ENCODE measurements around the gene PPM1E.

Gene PPM1E

GRCh38 chr17:58980706-58981481 is 225.2 kb downstream of the PPM1E start:
- no peak for TF ChIP-seq CTCF (IDR thresholded peaks at IDR 0.05; ENCODE audit: control extremely low read depth, extremely low read depth, low read depth, missing control alignments)
- DNase-seq (ENCODE audit: extremely low spot score): no peak
- CTCF ChIA-PET: interaction anchor here (1.1 to 1.7 kb wide), 4 partner anchors 11 to 462 kb away, joined by 3 to 7 read pairs (median 4); no protein-coding TSS in a partner anchor
- POLR2A ChIA-PET: interaction anchor here (0.5 kb wide), 1 partner anchor 349 kb away, joined by 5 read pairs; no protein-coding TSS in a partner anchor

GRCh38 chr17:58982626-58983025 is 227.0 kb downstream of the PPM1E start:
- CTCF ChIA-PET: interaction anchor here (1.0 kb wide), 1 partner anchor 283 kb away, joined by 3 read pairs; no protein-coding TSS in a partner anchor

GRCh38 chr17:58985367-58985766 is 229.7 kb downstream of the PPM1E start:
- CTCF ChIA-PET: no interaction called here
- POLR2A ChIA-PET: no interaction called here
- DNase-seq (ENCODE audit: extremely low spot score): no peak
- no peak for TF ChIP-seq CTCF (IDR thresholded peaks at IDR 0.05; ENCODE audit: control extremely low read depth, extremely low read depth, low read depth, missing control alignments)

More at GRCh38 chr17:58982626-58983025, 227.0 kb downstream of the PPM1E start:
- TF ChIP-seq CTCF (IDR thresholded peaks at IDR 0.05; ENCODE audit: control extremely low read depth, extremely low read depth, low read depth, missing control alignments): no peak
- no peak for DNase-seq (ENCODE audit: extremely low spot score)
- POLR2A ChIA-PET: no interaction called here

- ChIA-PET POLR2A (no interaction called here), CTCF (no interaction called here)
- TF ChIP-seq CTCF (IDR thresholded peaks at IDR 0.05; ENCODE audit: control extremely low read depth, extremely low read depth, low read depth, missing control alignments): no peak
- DNase-seq (ENCODE audit: extremely low spot score): no peak
Measured at GRCh38 chr17:58985971-58986370, 230.3 kb downstream of the PPM1E start.

- TF ChIP-seq CTCF (IDR thresholded peaks at IDR 0.05; ENCODE audit: control extremely low read depth, extremely low read depth, low read depth, missing control alignments): no peak
- DNase-seq (ENCODE audit: extremely low spot score): no peak
- ChIA-PET CTCF (interaction anchor here (0.6 to 1.7 kb wide), 5 partner anchors 10 to 458 kb away, joined by 3 to 5 read pairs (median 4); no protein-coding TSS in a partner anchor), POLR2A (no interaction called here)
Measured at GRCh38 chr17:58989629-58990028, 234.0 kb downstream of the PPM1E start.

GRCh38 chr17:58991718-58992331 is 236.2 kb downstream of the PPM1E start:
- DNase-seq (ENCODE audit: extremely low spot score): peak; percentile 44
- ChIA-PET POLR2A (interaction anchor here (1.0 to 1.7 kb wide), 2 partner anchors 333 to 361 kb away, joined by 3 to 6 read pairs; no protein-coding TSS in a partner anchor), CTCF (interaction anchor here (0.8 to 2.6 kb wide), 6 partner anchors 11 to 414 kb away, joined by 3 to 9 read pairs (median 3); no protein-coding TSS in a partner anchor)
- no peak for TF ChIP-seq CTCF (IDR thresholded peaks at IDR 0.05; ENCODE audit: control extremely low read depth, extremely low read depth, low read depth, missing control alignments)

Measured in GM10248 (cell line).